ENCODE data around the gene EPHA7.

EPHA7 gene

DNA sequence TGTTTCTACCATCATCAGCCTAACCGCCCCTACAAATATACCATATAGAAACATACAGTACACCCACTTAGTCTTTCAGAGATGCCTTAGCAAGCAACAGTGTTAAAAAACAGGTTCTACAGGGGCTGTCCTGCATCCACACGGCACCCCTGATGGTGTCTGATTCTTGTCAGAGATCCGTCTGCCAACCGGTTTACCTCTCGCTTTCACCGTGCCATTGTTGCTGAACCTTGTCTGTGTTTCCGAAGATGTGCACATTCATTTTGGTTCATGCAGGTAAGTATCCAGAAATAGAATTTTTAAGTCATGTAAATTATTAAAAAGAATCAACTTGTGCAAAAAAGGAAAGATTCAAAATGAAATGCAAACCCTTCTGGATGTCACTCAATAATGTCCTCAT is 52.9 kb downstream of the EPHA7 start:
- no peak overlapping the region for H3K27ac ChIP-seq (replicated peaks)
- H3K27me3 ChIP-seq (ENCODE audit: insufficient read depth, poor library complexity, severe bottlenecking), result no peaks in the 10 kb centered on the region
- DNase-seq (ENCODE audit: low read depth in 1 of 2, low spot score in 1 of 2), result no peak
- no peak overlapping the region for H3K4me3 ChIP-seq (replicated peaks; ENCODE audit: insufficient read depth, low read length)
- TF ChIP-seq GABPA (IDR thresholded peaks at IDR 0.05; ENCODE audit: low read depth), result no peak
- TF ChIP-seq, protein P1, sequence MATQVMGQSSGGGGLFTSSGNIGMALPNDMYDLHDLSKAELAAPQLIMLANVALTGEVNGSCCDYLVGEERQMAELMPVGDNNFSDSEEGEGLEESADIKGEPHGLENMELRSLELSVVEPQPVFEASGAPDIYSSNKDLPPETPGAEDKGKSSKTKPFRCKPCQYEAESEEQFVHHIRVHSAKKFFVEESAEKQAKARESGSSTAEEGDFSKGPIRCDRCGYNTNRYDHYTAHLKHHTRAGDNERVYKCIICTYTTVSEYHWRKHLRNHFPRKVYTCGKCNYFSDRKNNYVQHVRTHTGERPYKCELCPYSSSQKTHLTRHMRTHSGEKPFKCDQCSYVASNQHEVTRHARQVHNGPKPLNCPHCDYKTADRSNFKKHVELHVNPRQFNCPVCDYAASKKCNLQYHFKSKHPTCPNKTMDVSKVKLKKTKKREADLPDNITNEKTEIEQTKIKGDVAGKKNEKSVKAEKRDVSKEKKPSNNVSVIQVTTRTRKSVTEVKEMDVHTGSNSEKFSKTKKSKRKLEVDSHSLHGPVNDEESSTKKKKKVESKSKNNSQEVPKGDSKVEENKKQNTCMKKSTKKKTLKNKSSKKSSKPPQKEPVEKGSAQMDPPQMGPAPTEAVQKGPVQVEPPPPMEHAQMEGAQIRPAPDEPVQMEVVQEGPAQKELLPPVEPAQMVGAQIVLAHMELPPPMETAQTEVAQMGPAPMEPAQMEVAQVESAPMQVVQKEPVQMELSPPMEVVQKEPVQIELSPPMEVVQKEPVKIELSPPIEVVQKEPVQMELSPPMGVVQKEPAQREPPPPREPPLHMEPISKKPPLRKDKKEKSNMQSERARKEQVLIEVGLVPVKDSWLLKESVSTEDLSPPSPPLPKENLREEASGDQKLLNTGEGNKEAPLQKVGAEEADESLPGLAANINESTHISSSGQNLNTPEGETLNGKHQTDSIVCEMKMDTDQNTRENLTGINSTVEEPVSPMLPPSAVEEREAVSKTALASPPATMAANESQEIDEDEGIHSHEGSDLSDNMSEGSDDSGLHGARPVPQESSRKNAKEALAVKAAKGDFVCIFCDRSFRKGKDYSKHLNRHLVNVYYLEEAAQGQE (IDR thresholded peaks at IDR 0.05; ENCODE audit: insufficient replicate concordance, low read depth), result no peak
- no peak for TF ChIP-seq POLR2AphosphoS5 (IDR thresholded peaks at IDR 0.05; ENCODE audit: low read depth)
- TF ChIP-seq, protein P2, sequence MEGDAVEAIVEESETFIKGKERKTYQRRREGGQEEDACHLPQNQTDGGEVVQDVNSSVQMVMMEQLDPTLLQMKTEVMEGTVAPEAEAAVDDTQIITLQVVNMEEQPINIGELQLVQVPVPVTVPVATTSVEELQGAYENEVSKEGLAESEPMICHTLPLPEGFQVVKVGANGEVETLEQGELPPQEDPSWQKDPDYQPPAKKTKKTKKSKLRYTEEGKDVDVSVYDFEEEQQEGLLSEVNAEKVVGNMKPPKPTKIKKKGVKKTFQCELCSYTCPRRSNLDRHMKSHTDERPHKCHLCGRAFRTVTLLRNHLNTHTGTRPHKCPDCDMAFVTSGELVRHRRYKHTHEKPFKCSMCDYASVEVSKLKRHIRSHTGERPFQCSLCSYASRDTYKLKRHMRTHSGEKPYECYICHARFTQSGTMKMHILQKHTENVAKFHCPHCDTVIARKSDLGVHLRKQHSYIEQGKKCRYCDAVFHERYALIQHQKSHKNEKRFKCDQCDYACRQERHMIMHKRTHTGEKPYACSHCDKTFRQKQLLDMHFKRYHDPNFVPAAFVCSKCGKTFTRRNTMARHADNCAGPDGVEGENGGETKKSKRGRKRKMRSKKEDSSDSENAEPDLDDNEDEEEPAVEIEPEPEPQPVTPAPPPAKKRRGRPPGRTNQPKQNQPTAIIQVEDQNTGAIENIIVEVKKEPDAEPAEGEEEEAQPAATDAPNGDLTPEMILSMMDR (IDR thresholded peaks at IDR 0.05; ENCODE audit: insufficient read depth, low read length), result no peak
- TF ChIP-seq SPI1 (IDR thresholded peaks at IDR 0.05; ENCODE audit: borderline replicate concordance, low read depth), result no peak

DNA sequence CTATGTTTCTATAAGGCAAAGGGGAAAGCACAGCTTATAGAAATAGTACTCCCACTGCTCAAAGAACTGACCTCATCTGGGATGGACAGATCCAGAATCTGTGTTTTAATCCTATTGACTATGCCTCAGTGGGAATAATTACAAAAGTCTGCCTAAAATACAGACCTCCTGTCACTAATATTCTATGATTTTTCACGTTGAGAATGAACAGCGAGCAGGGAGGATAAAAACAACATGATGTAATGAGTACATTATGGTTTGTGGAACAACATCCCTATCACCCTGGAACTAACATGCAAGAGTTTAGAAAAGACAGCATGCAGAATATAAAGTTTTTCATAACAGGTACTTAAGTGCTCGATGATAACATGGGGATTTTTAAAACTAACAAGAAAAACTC is 53.9 kb downstream of the EPHA7 start:
- TF ChIP-seq SPI1 (IDR thresholded peaks at IDR 0.05; ENCODE audit: borderline replicate concordance, low read depth) (no peak), GABPA (IDR thresholded peaks at IDR 0.05; ENCODE audit: low read depth) (no peak), POLR2AphosphoS5 (IDR thresholded peaks at IDR 0.05; ENCODE audit: low read depth) (no peak)
- TF ChIP-seq, protein P2 (IDR thresholded peaks at IDR 0.05; ENCODE audit: insufficient read depth, low read length), result no peak
- TF ChIP-seq, protein P1 (IDR thresholded peaks at IDR 0.05; ENCODE audit: insufficient replicate concordance, low read depth), result no peak
- no peak overlapping the region for H3K27ac ChIP-seq (replicated peaks)
- no peak for DNase-seq (ENCODE audit: low read depth in 1 of 2, low spot score in 1 of 2)
- no peak overlapping the region for H3K4me3 ChIP-seq (replicated peaks; ENCODE audit: insufficient read depth, low read length)
- no peaks in the 10 kb centered on the region for H3K27me3 ChIP-seq (ENCODE audit: insufficient read depth, poor library complexity, severe bottlenecking)

DNA sequence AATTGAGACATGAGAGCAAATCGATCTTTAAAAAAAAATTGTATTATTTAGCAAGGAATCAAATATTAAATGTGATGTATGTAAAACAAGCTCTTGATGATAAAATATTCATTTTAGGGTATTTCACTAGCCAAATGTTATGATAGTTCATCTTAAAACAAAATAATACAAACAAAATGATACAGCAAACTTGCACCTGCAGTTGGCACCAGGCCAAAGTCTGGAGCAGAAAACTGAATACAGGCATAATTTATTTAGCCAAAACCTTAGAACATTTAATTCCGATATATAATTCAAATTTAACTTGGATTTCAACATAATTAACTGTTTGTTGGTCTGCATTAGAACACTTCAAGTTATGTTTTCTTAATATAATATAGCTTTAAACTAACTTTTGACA is 60.9 kb downstream of the EPHA7 start:
- H3K4me3 ChIP-seq (replicated peaks; ENCODE audit: insufficient read depth, low read length), result no peak overlapping the region
- no peaks in the 10 kb centered on the region for H3K27me3 ChIP-seq (ENCODE audit: insufficient read depth, poor library complexity, severe bottlenecking)
- no peak for DNase-seq (ENCODE audit: low read depth in 1 of 2, low spot score in 1 of 2)
- TF ChIP-seq SPI1 (IDR thresholded peaks at IDR 0.05; ENCODE audit: borderline replicate concordance, low read depth) (no peak), GABPA (IDR thresholded peaks at IDR 0.05; ENCODE audit: low read depth) (no peak)
- TF ChIP-seq, protein P1 (IDR thresholded peaks at IDR 0.05; ENCODE audit: insufficient replicate concordance, low read depth), result no peak
- no peak overlapping the region for H3K27ac ChIP-seq (replicated peaks)

Measured in HL-60 (cell line).